H9 (cell line): ENCODE results near the gene AHCY. TPM values are rescaled to one million over a fixed set of nuclear protein-coding genes. Genes with fewer than 3 reads are reported as not detected.

Source experiments
- DNase-seq: peaks from one replicate; pipeline ENCODE4 v3.0.0-alpha.2; 2017
- H2AFZ ChIP-seq: one replicate; pipeline ENCODE4 v1.6.1; 2013; ENCODE audit warnings: mild to moderate bottlenecking, low read length, control low read depth, moderate library complexity
- H2AK5ac ChIP-seq: 2 replicates; pipeline ENCODE4 v1.6.1; 2013; ENCODE audit warnings: low read length, control low read depth, mixed read lengths; ENCODE audit not compliant: insufficient read length
- H2BK120ac ChIP-seq: one replicate; pipeline ENCODE4 v1.6.1; 2013; ENCODE audit warnings: low read depth, mild to moderate bottlenecking, low read length, control low read depth, inconsistent platforms; ENCODE audit not compliant: poor library complexity, severe bottlenecking
- H2BK12ac ChIP-seq: 2 replicates; pipeline ENCODE4 v1.6.1; 2013; ENCODE audit warnings: low read length, control low read depth, mixed read lengths, low read depth; ENCODE audit not compliant: insufficient read length
- H2BK15ac ChIP-seq: 2 replicates; pipeline ENCODE4 v1.6.1; 2013; ENCODE audit warnings: low read depth, low read length, control low read depth
- H2BK20ac ChIP-seq: one replicate; pipeline ENCODE4 v1.6.1; 2013; ENCODE audit warnings: low read depth, mild to moderate bottlenecking, low read length, control low read depth, inconsistent platforms; ENCODE audit not compliant: poor library complexity, severe bottlenecking
- H2BK5ac ChIP-seq: 2 replicates; pipeline ENCODE4 v1.6.1; 2013; ENCODE audit warnings: low read length, control low read depth, mixed read lengths; ENCODE audit not compliant: insufficient read length
- H3K14ac ChIP-seq: 2 replicates; pipeline ENCODE4 v1.6.1; 2013; ENCODE audit warnings: low read length, control low read depth; ENCODE audit not compliant: insufficient read depth
- H3K18ac ChIP-seq: 2 replicates; pipeline ENCODE4 v1.6.1; 2013; ENCODE audit warnings: low read depth, mild to moderate bottlenecking, mixed read lengths, low read length, control low read depth; ENCODE audit not compliant: insufficient read length
- H3K23ac ChIP-seq: 2 replicates; pipeline ENCODE4 v1.6.1; 2013; ENCODE audit warnings: low read length, control low read depth, mixed read lengths, low read depth; ENCODE audit not compliant: insufficient read length
- H3K23me2 ChIP-seq: 2 replicates; pipeline ENCODE4 v1.6.1; 2013; ENCODE audit warnings: low read depth, mild to moderate bottlenecking, mixed read lengths, low read length, control low read depth; ENCODE audit not compliant: insufficient read length, poor library complexity, severe bottlenecking
- H3K27ac ChIP-seq: 2 replicates; pipeline ENCODE4 v1.5.1; 2013; ENCODE audit warnings: low read length, control low read depth, mixed read lengths, low read depth; ENCODE audit not compliant: insufficient read length
- H3K27me3 ChIP-seq: 2 replicates; pipeline ENCODE4 v1.6.1; 2013; ENCODE audit warnings: low read length, control low read depth, inconsistent platforms; ENCODE audit not compliant: insufficient read depth
- H3K4ac ChIP-seq: 2 replicates; pipeline ENCODE4 v1.6.1; 2013; ENCODE audit warnings: low read depth, mild to moderate bottlenecking, control low read depth, inconsistent platforms, low read length, moderate library complexity
- H3K4me1 ChIP-seq: 2 replicates; pipeline ENCODE4 v1.6.1; 2013; ENCODE audit warnings: low read length, control low read depth, inconsistent platforms; ENCODE audit not compliant: insufficient read depth
- H3K4me2 ChIP-seq: 2 replicates; pipeline ENCODE4 v1.6.1; 2013; ENCODE audit warnings: low read length, control low read depth, mixed read lengths; ENCODE audit not compliant: insufficient read length, insufficient read depth
- H3K56ac ChIP-seq: 2 replicates; pipeline ENCODE4 v1.6.1; 2013; ENCODE audit warnings: low read depth, mild to moderate bottlenecking, mixed read lengths, low read length, control low read depth; ENCODE audit not compliant: insufficient read length
- H3K79me1 ChIP-seq: 2 replicates; pipeline ENCODE4 v1.6.1; 2013; ENCODE audit warnings: low read depth, mild to moderate bottlenecking, moderate library complexity, low read length, control low read depth, inconsistent platforms; ENCODE audit not compliant: insufficient read depth, poor library complexity, severe bottlenecking
- H3K79me2 ChIP-seq: 2 replicates; pipeline ENCODE4 v1.6.1; 2013; ENCODE audit warnings: low read length, control low read depth, inconsistent platforms; ENCODE audit not compliant: insufficient read depth
- H3K9ac ChIP-seq: 2 replicates; pipeline ENCODE4 v1.6.1; 2013; ENCODE audit warnings: low read length, control low read depth, mixed read lengths; ENCODE audit not compliant: insufficient read length; ENCODE audit errors: extremely low read depth
- H3K9me3 ChIP-seq: one replicate; pipeline ENCODE4 v1.6.1; 2013; ENCODE audit warnings: low read depth, low read length, inconsistent platforms; ENCODE audit not compliant: control insufficient read depth
- H3T11ph ChIP-seq: one replicate; pipeline ENCODE4 v1.6.1; 2013; ENCODE audit warnings: mild to moderate bottlenecking, low read length, control low read depth, inconsistent platforms
- H4K20me1 ChIP-seq: one replicate; pipeline ENCODE4 v1.6.1; 2013; ENCODE audit not compliant: control insufficient read depth, insufficient read length, insufficient read depth
- H4K5ac ChIP-seq: 2 replicates; pipeline ENCODE4 v1.6.1; 2013; ENCODE audit warnings: low read depth, mild to moderate bottlenecking, mixed read lengths, low read length, control low read depth; ENCODE audit not compliant: insufficient read length
- H4K8ac ChIP-seq: replicated peaks from 2 replicates; pipeline ENCODE4 v1.6.1; 2013; ENCODE audit warnings: low read length, control low read depth, mixed read lengths, low read depth; ENCODE audit not compliant: insufficient read length
- H4K91ac ChIP-seq: 2 replicates; pipeline ENCODE4 v1.6.1; 2013; ENCODE audit warnings: low read depth, mild to moderate bottlenecking, moderate library complexity, mixed read lengths, low read length, control low read depth; ENCODE audit not compliant: insufficient read length
- H3K27ac Mint-ChIP-seq, 3 experiments: 2 replicates in 2 of 3; 3 replicates in 1 of 3; pipeline ENCODE4 v1.8.0; 2020 to 2021; ENCODE audit warnings: mixed read lengths in 3 of 3, mild to moderate bottlenecking in 1 of 3, moderate library complexity in 1 of 3
- H3K27me3 Mint-ChIP-seq: 2 replicates; pipeline ENCODE4 v1.8.0; 2021; ENCODE audit warnings: low read depth, mild to moderate bottlenecking, moderate library complexity, mixed read lengths
- H3K36me3 Mint-ChIP-seq, 3 experiments: 2 replicates in 2 of 3; 3 replicates in 1 of 3; pipeline ENCODE4 v1.8.0; 2020 to 2021; ENCODE audit warnings: low read depth in 3 of 3, mixed read lengths in 3 of 3; ENCODE audit not compliant: insufficient read depth in 1 of 3
- H3K4me1 Mint-ChIP-seq, 2 experiments: 2 replicates each; pipeline ENCODE4 v1.8.0; 2020; ENCODE audit warnings: mixed read lengths in 2 of 2
- H3K4me3 Mint-ChIP-seq, 2 experiments: 2 replicates in 1 of 2; 3 replicates in 1 of 2; pipeline ENCODE4 v1.8.0; 2020 to 2021; ENCODE audit warnings: mild to moderate bottlenecking in 2 of 2, mixed read lengths in 2 of 2, moderate library complexity in 1 of 2
- H3K9me3 Mint-ChIP-seq, 2 experiments: 2 replicates in 1 of 2; 3 replicates in 1 of 2; pipeline ENCODE4 v1.8.0; 2020; ENCODE audit warnings: mild to moderate bottlenecking in 2 of 2, mixed read lengths in 2 of 2, moderate library complexity in 1 of 2
- CTCF ChIP-seq: fragments of 200-600 bp; sonication (generic); conservative IDR thresholded peaks from 3 replicates; pipeline ENCODE4 v1.8.0; 2021; ENCODE audit warnings: antibody characterized with exemption, mild to moderate bottlenecking
- WGBS: extraction: QIAGEN DNeasy Blood & Tissue Kit; methylation state at CpG from one replicate; pipeline ENCODE4 v1.1.7; 2013; ENCODE audit warnings: missing lambda C conversion rate, low lambda C conversion rate, mixed read lengths; ENCODE audit not compliant: insufficient read length; ENCODE audit errors: extremely low coverage; 5-methylcytosine and 5-hydroxymethylcytosine counted together
- total RNA-seq: library from RNA; stranded (reverse); gene quantifications from 2 replicates; pipeline ENCODE4 v1.2.1, GENCODE V29; 2021

The AHCY gene
- total RNA-seq, 1 experiment from 2014 or later = 461 TPM

GRCh38 chr20:34232494-34233087 lies 70.6 kb downstream of the AHCY start:
- Mint-ChIP-seq H3K27ac (no peak overlapping the region), H3K9me3 (peaks cover 3 to 6% of the 10 kb centered on the region in 2 experiments; a peak in 3 of 5 replicates), H3K4me1 (no peaks in the 10 kb centered on the region), H3K27me3 (peaks cover 8% of the 10 kb centered on the region), H3K36me3 (no peaks in the 10 kb centered on the region), H3K4me3 (no peak overlapping the region)
- no peaks in the 10 kb centered on the region for H3K9me3 ChIP-seq
- H4K5ac ChIP-seq = no peak overlapping the region
- H3K79me2 ChIP-seq = no peaks in the 10 kb centered on the region
- H2BK20ac ChIP-seq = no peak overlapping the region
- H3K4ac ChIP-seq = no peak overlapping the region
- no peak overlapping the region for H3K18ac ChIP-seq
- no peak overlapping the region for H3K23ac ChIP-seq
- H3K14ac ChIP-seq = no peak overlapping the region
- H3K23me2 ChIP-seq = no peaks in the 10 kb centered on the region
- H2BK12ac ChIP-seq = no peak overlapping the region
- no peaks in the 10 kb centered on the region; the same call in 1 of the 2 replicates for H3K27me3 ChIP-seq
- no peak for TF ChIP-seq CTCF
- H2BK120ac ChIP-seq = no peak overlapping the region
- no CpG with 5 or more reads among the region's 3 CpGs for WGBS
- H2BK15ac ChIP-seq = no peak overlapping the region
- no peak overlapping the region for H3K9ac ChIP-seq
- no peaks in the 10 kb centered on the region for H3K79me1 ChIP-seq
- no peak overlapping the region for H2AFZ ChIP-seq
- DNase-seq = no peak
- H3T11ph ChIP-seq = no peak overlapping the region
- H2AK5ac ChIP-seq = no peak overlapping the region
- H3K27ac ChIP-seq = no peak overlapping the region
- H4K91ac ChIP-seq = no peak overlapping the region
- H4K20me1 ChIP-seq = no peaks in the 10 kb centered on the region
- H3K4me1 ChIP-seq = no peaks in the 10 kb centered on the region
- H4K8ac ChIP-seq = no peak overlapping the region
- no peak overlapping the region for H3K4me2 ChIP-seq
- H2BK5ac ChIP-seq = no peak overlapping the region
- no peak overlapping the region for H3K56ac ChIP-seq
